ENCODE measurements around the gene PTPRN2. TPM values are rescaled to one million over a fixed set of nuclear protein-coding genes. Genes with fewer than 3 reads are reported as not detected.

Gene PTPRN2
- total RNA-seq, 1 donor from 2014 or later: 1.8 TPM

DNA sequence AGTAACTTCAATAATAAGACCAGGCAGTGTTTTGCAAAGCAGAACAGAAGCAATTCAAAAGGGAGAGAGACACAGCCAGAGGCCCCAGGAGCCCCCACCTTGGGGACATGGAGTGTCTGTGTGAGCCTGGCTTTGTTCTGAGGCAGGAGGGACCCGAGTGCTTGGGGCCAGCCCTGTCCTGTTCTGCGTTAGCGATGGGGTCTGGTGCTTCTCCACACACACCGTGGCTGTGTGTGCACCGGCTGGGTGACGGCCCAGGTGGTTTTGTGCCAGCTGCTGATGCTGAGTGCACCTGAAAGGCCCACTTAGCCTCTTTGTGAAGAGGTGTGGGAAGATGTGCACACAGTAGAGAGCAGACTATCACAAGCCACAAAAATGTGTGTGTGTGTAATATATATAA lies 781.9 kb downstream of the PTPRN2 start:
- ATAC-seq (ENCODE audit: low read depth) (no peak), DNase-seq (no peak)
- CTCF ChIA-PET: no interaction called here
- Mint-ChIP-seq H3K36me3 (ENCODE audit: low read depth) (no peaks in the 10 kb centered on the region), H3K9me3 (peaks cover 10% of the 10 kb centered on the region), H3K4me1 (no peaks in the 10 kb centered on the region), H3K27me3 (no peaks in the 10 kb centered on the region), H3K27ac (no peak overlapping the region), H3K4me3 (no peak overlapping the region)
- intact Hi-C loops (cut with micrococcal nuclease): no loop called here
- TF ChIP-seq, protein P1, sequence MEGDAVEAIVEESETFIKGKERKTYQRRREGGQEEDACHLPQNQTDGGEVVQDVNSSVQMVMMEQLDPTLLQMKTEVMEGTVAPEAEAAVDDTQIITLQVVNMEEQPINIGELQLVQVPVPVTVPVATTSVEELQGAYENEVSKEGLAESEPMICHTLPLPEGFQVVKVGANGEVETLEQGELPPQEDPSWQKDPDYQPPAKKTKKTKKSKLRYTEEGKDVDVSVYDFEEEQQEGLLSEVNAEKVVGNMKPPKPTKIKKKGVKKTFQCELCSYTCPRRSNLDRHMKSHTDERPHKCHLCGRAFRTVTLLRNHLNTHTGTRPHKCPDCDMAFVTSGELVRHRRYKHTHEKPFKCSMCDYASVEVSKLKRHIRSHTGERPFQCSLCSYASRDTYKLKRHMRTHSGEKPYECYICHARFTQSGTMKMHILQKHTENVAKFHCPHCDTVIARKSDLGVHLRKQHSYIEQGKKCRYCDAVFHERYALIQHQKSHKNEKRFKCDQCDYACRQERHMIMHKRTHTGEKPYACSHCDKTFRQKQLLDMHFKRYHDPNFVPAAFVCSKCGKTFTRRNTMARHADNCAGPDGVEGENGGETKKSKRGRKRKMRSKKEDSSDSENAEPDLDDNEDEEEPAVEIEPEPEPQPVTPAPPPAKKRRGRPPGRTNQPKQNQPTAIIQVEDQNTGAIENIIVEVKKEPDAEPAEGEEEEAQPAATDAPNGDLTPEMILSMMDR (IDR thresholded peaks at IDR 0.05): no peak
- POLR2A ChIA-PET: no interaction called here

DNA sequence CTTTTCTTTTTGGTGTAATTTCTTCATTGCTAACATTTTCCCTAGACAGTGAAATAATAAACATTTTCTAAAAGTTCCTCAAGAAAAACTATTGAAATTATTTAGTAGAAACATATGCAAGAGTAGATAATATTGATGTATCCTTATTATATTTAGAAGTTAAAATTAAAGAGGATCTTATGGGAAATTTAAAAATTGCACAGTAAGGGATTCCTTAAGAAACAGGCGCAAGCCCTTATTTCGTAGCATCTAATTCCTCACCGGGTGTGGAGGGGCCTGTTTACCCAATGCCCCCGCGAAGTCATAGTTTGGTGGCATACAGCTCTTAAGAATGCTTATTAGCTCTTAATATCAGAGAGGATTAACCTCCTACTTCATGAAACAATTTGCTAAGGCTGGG lies 783.7 kb downstream of the PTPRN2 start:
- no peaks in the 10 kb centered on the region for H3K27me3 Mint-ChIP-seq
- H3K27ac Mint-ChIP-seq: no peak overlapping the region
- POLR2A ChIA-PET: no interaction called here

DNA sequence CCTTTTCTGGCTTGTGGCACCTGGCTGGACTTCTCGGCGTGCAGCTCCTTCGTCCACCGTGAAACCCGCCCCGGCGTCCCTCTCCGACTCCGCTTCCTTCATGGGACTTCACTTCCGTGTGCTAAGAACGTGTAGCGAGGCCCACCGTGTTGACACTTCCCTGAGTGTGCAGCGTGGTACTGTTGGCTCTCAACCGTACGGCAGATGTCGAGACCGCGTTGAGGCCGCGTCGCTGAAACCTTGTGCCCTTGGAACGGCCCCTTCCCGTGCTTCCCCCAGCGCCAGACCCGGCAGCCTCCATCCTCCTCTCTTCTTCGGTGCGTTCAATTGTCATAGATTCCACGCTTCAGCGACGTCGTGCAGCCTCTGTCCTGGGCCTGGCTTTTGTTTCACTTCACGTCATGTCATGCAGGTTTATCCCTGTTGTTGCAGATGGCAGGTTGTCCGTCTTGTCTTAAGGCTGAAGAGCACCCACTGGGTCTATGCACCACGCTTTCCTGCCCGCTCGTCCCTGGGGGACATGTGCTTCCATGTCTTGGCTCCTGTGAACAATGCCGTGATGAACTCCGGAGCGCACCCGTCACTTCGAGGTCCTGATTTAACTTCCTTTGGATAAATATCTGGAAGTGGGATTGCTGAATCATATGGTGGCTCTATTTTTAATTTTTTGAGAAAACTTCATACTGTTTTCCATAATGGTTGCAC lies 785.5 kb downstream of the PTPRN2 start:
- H3K4me3 Mint-ChIP-seq: no peak overlapping the region

More for the DNA sequence above, 783.7 kb downstream of the PTPRN2 start:
- H3K9me3 Mint-ChIP-seq: peaks cover 8% of the 10 kb centered on the region
- no peak overlapping the region for H3K4me3 Mint-ChIP-seq
- no peaks in the 10 kb centered on the region for H3K4me1 Mint-ChIP-seq
- intact Hi-C loops (cut with micrococcal nuclease): no loop called here
- no peaks in the 10 kb centered on the region for H3K36me3 Mint-ChIP-seq (ENCODE audit: low read depth)
- CTCF ChIA-PET: no interaction called here
- DNase-seq: no peak
- ATAC-seq (ENCODE audit: low read depth): no peak
- TF ChIP-seq, protein P1 (IDR thresholded peaks at IDR 0.05): no peak

DNA sequence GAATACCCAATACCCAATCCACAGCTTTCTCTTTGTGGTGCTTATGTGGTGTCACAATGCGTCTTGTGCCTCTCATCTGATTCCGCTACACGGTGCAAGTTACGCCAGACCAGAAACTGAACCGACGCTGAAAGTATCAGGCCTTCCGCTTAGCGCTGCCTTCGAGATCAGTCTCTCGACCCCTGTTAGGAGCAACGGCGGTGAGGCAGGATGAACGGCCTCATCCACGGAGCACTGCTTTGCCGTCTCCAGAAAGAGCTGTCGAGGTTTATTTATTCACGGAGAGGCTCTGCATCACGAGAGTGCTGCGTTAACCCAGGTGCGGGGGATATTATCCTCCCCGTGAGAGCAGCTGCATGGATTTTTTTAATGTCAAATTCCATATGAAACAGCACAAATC lies 786.5 kb downstream of the PTPRN2 start:
- ChIA-PET CTCF (no interaction called here), POLR2A (no interaction called here)
- DNase-seq (no peak), ATAC-seq (ENCODE audit: low read depth) (no peak)
- Mint-ChIP-seq H3K27ac (no peak overlapping the region), H3K4me1 (no peaks in the 10 kb centered on the region), H3K36me3 (ENCODE audit: low read depth) (no peaks in the 10 kb centered on the region), H3K27me3 (no peaks in the 10 kb centered on the region), H3K9me3 (no peaks in the 10 kb centered on the region), H3K4me3 (no peak overlapping the region)
- intact Hi-C loops (cut with micrococcal nuclease): no loop called here
- TF ChIP-seq, protein P1 (IDR thresholded peaks at IDR 0.05): no peak

More for the DNA sequence above, 785.5 kb downstream of the PTPRN2 start:
- Mint-ChIP-seq H3K9me3 (no peaks in the 10 kb centered on the region), H3K27me3 (no peaks in the 10 kb centered on the region), H3K27ac (no peak overlapping the region), H3K4me1 (no peaks in the 10 kb centered on the region), H3K36me3 (ENCODE audit: low read depth) (no peaks in the 10 kb centered on the region)
- TF ChIP-seq, protein P1 (IDR thresholded peaks at IDR 0.05): no peak
- POLR2A ChIA-PET: no interaction called here
- ATAC-seq (ENCODE audit: low read depth) (no peak), DNase-seq (no peak)
- intact Hi-C loops (cut with micrococcal nuclease): no loop called here
- CTCF ChIA-PET: no interaction called here

DNA sequence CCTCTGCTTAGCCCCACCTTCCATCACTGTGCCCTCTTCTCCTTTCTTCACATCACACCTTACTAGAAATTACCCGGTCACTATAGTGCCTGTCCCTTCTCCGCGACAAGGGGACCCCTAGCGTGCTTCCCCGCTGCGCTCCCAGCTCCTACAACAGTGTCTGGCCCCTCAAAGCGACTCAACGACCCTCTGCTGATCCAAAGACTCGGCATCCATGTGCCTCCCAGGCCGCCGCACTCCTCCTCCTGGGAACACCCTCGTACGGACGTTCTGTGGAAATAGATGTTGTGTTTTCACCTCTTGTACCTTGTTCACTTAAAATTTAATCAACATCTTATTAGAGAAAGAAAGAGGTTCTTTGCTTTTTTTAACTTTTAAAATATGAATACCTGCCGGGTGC lies 787.3 kb downstream of the PTPRN2 start:
- DNase-seq (no peak), ATAC-seq (ENCODE audit: low read depth) (no peak)
- Mint-ChIP-seq H3K4me1 (no peaks in the 10 kb centered on the region), H3K27me3 (no peaks in the 10 kb centered on the region), H3K4me3 (no peak overlapping the region), H3K27ac (no peak overlapping the region), H3K36me3 (ENCODE audit: low read depth) (no peaks in the 10 kb centered on the region), H3K9me3 (no peaks in the 10 kb centered on the region)
- TF ChIP-seq, protein P1 (IDR thresholded peaks at IDR 0.05): no peak
- ChIA-PET CTCF (no interaction called here), POLR2A (no interaction called here)
- intact Hi-C loops (cut with micrococcal nuclease): no loop called here
